H1 (cell line): ENCODE measurements around the gene PDGFA. TPM values are rescaled to one million over a fixed set of nuclear protein-coding genes. Genes with fewer than 3 reads are reported as not detected.

Experiments used
- BACH1 ChIP-seq: IDR thresholded peaks from 2 replicates; pipeline ENCODE4 v1.6.1; 2012; ENCODE audit warnings: low read length, improper control_type of control experiment
- CBX8 ChIP-seq: fragments of 300-800, 300-1000 bp; sonication (generic); IDR thresholded peaks from 2 replicates; pipeline ENCODE4 v1.7.1; 2016; ENCODE audit warnings: low read depth, low read length, borderline replicate concordance
- polyA plus RNA-seq, 7 experiments: library from polyadenylated mRNA; depleted of rRNA in 3 of 7; stranded (reverse) in 5 of 7; unstranded in 2 of 7; fragments of >200 nt in 5 of 7; fragments of 200-250 nt in 2 of 7; gene quantifications; 1 replicate in 5 of 7; 2 replicates in 1 of 7; 4 replicates in 1 of 7; pipeline versions ENCODE4 v1.2.1 to v1.2.3, GENCODE V29; 2011 to 2013; ENCODE audit warnings: missing spikeins in 2 of 7, mixed read lengths in 2 of 7
- total RNA-seq: library from RNA; stranded (reverse); fragmentation: NEBNext Ultra II Directional; extraction: Animal tissue kit (Norgen Biotek cat#: 25700); gene quantifications from 2 replicates; pipeline ENCODE4 v1.2.1, GENCODE V29; 2021
- TF ChIP-seq, protein P1 (sequence below): IDR thresholded peaks from 2 replicates; pipeline ENCODE4 v1.6.1; 2012; ENCODE audit warnings: inconsistent platforms

PDGFA gene
- total and polyA plus RNA-seq, 2 of the 8 experiments (the other 6 are each of a cell fraction or from before 2014, with no cell fraction given) = 21.1 to 43.0 TPM

GRCh38 chr7:536231-536630 is 16.6 kb upstream of the PDGFA start (continued):
- no peak for TF ChIP-seq BACH1
- no peak for TF ChIP-seq CBX8
- TF ChIP-seq, protein P1, sequence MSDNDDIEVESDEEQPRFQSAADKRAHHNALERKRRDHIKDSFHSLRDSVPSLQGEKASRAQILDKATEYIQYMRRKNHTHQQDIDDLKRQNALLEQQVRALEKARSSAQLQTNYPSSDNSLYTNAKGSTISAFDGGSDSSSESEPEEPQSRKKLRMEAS = no peak
